ENCODE results near the gene S100A1.

S100A1 gene

DNA sequence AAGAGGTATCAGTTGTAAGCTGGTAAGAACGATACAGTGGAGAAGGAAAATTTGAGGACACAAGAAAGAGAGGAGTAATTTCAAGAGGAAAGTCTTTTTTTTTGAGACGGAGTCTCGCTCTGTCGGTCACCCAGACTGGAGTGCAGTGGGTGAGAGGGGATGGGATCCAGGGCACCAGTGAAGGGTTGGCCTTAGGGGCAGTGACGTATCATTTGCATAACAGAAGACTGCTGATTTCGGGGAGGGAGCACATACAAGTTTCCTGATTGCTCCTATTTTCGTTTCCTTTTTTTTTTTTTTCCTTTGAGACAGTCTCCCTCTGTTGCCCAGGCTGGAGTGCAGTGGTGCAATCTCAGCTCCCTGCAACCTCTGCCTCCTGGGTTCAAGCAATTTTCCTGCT is 5.1 kb upstream of the S100A1 start:
- peaks cover 19% of the 10 kb centered on the region for H3K4me1 ChIP-seq (ENCODE audit: control insufficient read depth, low read depth, low read length)
- H3K27ac ChIP-seq (ENCODE audit: low read length), result no peak overlapping the region
- H3K9ac ChIP-seq (ENCODE audit: low read length), result no peak overlapping the region
- no peak overlapping the region for H3K4me3 ChIP-seq (ENCODE audit: low read length)
- no peaks in the 10 kb centered on the region for H3K27me3 ChIP-seq (ENCODE audit: control insufficient read depth, insufficient read depth, low read length)
- H3K9me3 ChIP-seq (ENCODE audit: control insufficient read depth, low read depth, low read length), result no peaks in the 10 kb centered on the region
- peaks cover 14% of the 10 kb centered on the region for H3K36me3 ChIP-seq (ENCODE audit: control insufficient read depth, low read depth, low read length)

DNA sequence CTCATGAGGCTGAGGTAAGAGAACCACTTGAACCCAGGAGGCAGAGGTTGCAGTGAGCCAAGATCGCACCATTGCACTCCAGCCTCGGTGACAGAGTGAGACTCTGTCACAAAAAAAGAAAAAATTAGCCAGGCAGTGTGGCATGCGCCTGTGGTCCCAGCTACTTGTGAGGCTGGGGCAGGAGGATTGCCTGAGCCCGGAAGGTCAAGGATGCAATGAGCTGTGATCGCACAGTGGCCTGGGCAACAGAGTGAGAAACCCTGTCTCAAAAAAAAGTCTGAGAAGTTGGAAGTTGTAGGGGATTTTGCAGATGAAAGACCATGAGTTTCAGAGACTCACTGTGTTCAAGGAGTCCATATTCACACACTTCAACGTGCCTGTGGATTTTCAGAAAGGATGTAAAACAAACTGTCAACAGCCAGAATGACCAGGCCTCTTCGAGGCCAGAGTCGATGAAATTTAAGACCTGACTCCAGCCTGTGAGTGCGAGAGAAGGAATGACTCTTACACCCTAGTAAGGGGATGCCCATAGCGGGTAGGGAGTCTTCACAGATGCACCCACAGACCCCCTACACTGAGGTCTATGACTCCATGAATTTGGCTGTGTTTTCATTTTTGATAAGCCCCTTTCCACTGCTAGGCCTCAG is 3.1 kb upstream of the S100A1 start:
- Histone ChIP-seq H3K9ac (ENCODE audit: low read length) (no peak overlapping the region), H3K36me3 (ENCODE audit: control insufficient read depth, low read depth, low read length) (peaks cover 9% of the 10 kb centered on the region), H3K9me3 (ENCODE audit: control insufficient read depth, low read depth, low read length) (no peaks in the 10 kb centered on the region), H3K27ac (ENCODE audit: low read length) (no peak overlapping the region), H3K4me1 (ENCODE audit: control insufficient read depth, low read depth, low read length) (peaks cover 19% of the 10 kb centered on the region), H3K27me3 (ENCODE audit: control insufficient read depth, insufficient read depth, low read length) (no peaks in the 10 kb centered on the region), H3K4me3 (ENCODE audit: low read length) (no peak overlapping the region)

- peaks cover 9% of the 10 kb centered on the region for H3K36me3 ChIP-seq (ENCODE audit: control insufficient read depth, low read depth, low read length)
- H3K4me3 ChIP-seq (ENCODE audit: low read length), result peak overlapping the region; percentile 65
- no peaks in the 10 kb centered on the region for H3K27me3 ChIP-seq (ENCODE audit: control insufficient read depth, insufficient read depth, low read length)
- H3K27ac ChIP-seq (ENCODE audit: low read length), result no peak overlapping the region
- peak overlapping the region; percentile 30 for H3K9ac ChIP-seq (ENCODE audit: low read length)
- no peaks in the 10 kb centered on the region for H3K9me3 ChIP-seq (ENCODE audit: control insufficient read depth, low read depth, low read length)
- peaks cover 19% of the 10 kb centered on the region for H3K4me1 ChIP-seq (ENCODE audit: control insufficient read depth, low read depth, low read length)
These were observed 1.7 kb upstream of the S100A1 start for GRCh38 chr1:153626477-153626903.

GRCh38 chr1:153626904-153627714 is 1.1 kb upstream of the S100A1 start, which contains the start of gene S100A13:
Gene S100A13 (minus strand): TSS chr1:153627505. CDS start chr1:153626472, 1,033 bp downstream.
- Histone ChIP-seq H3K4me1 (ENCODE audit: control insufficient read depth, low read depth, low read length) (peaks cover 19% of the 10 kb centered on the region), H3K36me3 (ENCODE audit: control insufficient read depth, low read depth, low read length) (peaks cover 9% of the 10 kb centered on the region)

DNA sequence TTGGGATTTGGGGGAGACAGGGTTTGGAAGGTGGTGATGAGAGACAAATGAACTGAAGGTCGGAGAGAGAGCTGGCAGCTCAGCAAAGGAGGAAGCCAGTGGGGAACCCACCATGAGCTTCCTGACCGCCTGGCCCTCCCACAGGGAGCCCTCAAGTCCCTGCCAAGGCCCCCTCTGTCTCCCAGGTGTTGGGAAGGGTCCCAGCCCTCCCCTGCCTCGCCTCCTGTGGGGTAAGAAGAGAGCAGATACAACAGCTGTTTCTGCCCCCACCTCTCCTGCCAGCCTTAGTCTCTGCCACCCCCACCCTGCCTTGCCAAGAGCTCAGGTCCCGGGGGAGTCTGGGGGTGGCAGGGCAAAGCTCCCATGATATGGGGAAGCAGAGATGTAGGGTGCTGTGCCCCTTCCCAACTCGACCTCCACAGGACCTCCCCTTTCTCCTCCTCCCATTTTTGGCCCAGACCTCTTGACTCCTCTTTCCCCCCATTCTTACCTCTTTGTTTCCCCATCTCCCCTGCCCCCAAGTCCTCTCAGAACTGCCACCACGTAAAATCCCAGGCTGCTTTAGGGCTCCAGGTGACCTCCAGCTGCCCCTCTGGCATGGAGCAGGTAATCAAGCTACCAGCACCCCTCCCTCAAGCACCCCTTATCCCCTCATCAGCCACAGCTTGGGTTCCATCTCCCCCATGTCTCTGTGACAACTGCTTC is 556 bp downstream of the S100A1 start:
- H3K36me3 ChIP-seq (ENCODE audit: control insufficient read depth, low read depth, low read length), result peaks cover 6% of the 10 kb centered on the region
- peaks cover 9% of the 10 kb centered on the region for H3K4me1 ChIP-seq (ENCODE audit: control insufficient read depth, low read depth, low read length)
- no peaks in the 10 kb centered on the region for H3K27me3 ChIP-seq (ENCODE audit: control insufficient read depth, insufficient read depth, low read length)
- H3K4me3 ChIP-seq (ENCODE audit: low read length), result no peak overlapping the region
- no peak overlapping the region for H3K9ac ChIP-seq (ENCODE audit: low read length)
- no peak overlapping the region for H3K27ac ChIP-seq (ENCODE audit: low read length)
- H3K9me3 ChIP-seq (ENCODE audit: control insufficient read depth, low read depth, low read length), result no peaks in the 10 kb centered on the region

More at GRCh38 chr1:153626904-153627714, 1.1 kb upstream of the S100A1 start, which contains the start of gene S100A13:
- H3K9me3 ChIP-seq (ENCODE audit: control insufficient read depth, low read depth, low read length), result no peaks in the 10 kb centered on the region
- no peaks in the 10 kb centered on the region for H3K27me3 ChIP-seq (ENCODE audit: control insufficient read depth, insufficient read depth, low read length)
- peak within 1 kb of the TSS; percentile 30 for H3K9ac ChIP-seq (ENCODE audit: low read length)
- H3K4me3 ChIP-seq (ENCODE audit: low read length), result peak within 1 kb of the TSS; percentile 65
- peak within 1 kb of the TSS; percentile 8 for H3K27ac ChIP-seq (ENCODE audit: low read length)

DNA sequence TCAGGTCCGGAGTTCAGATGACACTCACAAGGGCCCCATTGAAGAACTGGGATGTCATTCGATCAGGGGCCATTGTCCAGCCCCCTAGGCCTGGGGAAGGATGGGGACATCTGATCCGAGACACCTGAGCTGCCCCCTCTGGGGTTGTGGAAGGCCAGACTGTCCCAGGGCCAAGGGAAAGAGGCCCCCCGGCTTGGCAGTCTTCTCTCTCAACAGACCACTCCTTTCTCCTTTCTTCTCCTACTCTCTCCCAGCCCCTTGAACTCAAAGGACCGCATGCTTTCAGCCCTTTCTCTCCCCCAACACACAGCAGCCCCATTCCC is 1.1 kb downstream of the S100A1 start:
- Histone ChIP-seq H3K27me3 (ENCODE audit: control insufficient read depth, insufficient read depth, low read length) (no peaks in the 10 kb centered on the region), H3K9ac (ENCODE audit: low read length) (no peak overlapping the region), H3K36me3 (ENCODE audit: control insufficient read depth, low read depth, low read length) (peaks cover 6% of the 10 kb centered on the region), H3K27ac (ENCODE audit: low read length) (no peak overlapping the region), H3K4me3 (ENCODE audit: low read length) (no peak overlapping the region), H3K4me1 (ENCODE audit: control insufficient read depth, low read depth, low read length) (peaks cover 8% of the 10 kb centered on the region), H3K9me3 (ENCODE audit: control insufficient read depth, low read depth, low read length) (no peaks in the 10 kb centered on the region)

DNA sequence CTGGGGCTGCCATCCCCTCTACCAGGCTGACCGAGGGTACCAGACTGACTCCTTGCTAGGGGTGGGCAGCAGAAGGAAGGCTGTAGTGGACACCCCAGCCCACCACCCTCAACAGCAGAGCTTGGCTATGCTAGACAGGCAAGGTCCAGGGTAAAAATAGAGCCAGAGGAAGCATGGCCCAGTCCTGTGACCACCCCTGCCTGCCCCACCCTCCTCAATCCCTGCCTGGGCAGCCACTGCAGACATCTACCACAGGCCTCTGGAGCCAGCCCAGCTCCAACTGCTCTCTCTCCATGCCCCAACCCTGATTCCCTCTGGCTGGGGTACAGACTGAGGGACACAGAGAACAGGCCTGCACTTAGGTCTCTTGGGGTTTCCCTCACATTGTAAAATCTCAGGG is 1.7 kb downstream of the S100A1 start:
- Histone ChIP-seq H3K36me3 (ENCODE audit: control insufficient read depth, low read depth, low read length) (peaks cover 6% of the 10 kb centered on the region), H3K9me3 (ENCODE audit: control insufficient read depth, low read depth, low read length) (no peaks in the 10 kb centered on the region), H3K9ac (ENCODE audit: low read length) (no peak overlapping the region), H3K27me3 (ENCODE audit: control insufficient read depth, insufficient read depth, low read length) (no peaks in the 10 kb centered on the region), H3K27ac (ENCODE audit: low read length) (no peak overlapping the region), H3K4me3 (ENCODE audit: low read length) (no peak overlapping the region), H3K4me1 (ENCODE audit: control insufficient read depth, low read depth, low read length) (peaks cover 8% of the 10 kb centered on the region)

GRCh38 chr1:153630384-153630783 is 2.1 kb downstream of the S100A1 start:
- Histone ChIP-seq H3K4me1 (ENCODE audit: control insufficient read depth, low read depth, low read length) (peaks cover 8% of the 10 kb centered on the region), H3K27ac (ENCODE audit: low read length) (no peak overlapping the region), H3K36me3 (ENCODE audit: control insufficient read depth, low read depth, low read length) (peaks cover 3% of the 10 kb centered on the region), H3K27me3 (ENCODE audit: control insufficient read depth, insufficient read depth, low read length) (no peaks in the 10 kb centered on the region), H3K9ac (ENCODE audit: low read length) (no peak overlapping the region), H3K4me3 (ENCODE audit: low read length) (no peak overlapping the region), H3K9me3 (ENCODE audit: control insufficient read depth, low read depth, low read length) (no peaks in the 10 kb centered on the region)

- no peak overlapping the region for H3K4me3 ChIP-seq (ENCODE audit: low read length)
- no peak overlapping the region for H3K27ac ChIP-seq (ENCODE audit: low read length)
- H3K9me3 ChIP-seq (ENCODE audit: control insufficient read depth, low read depth, low read length), result no peaks in the 10 kb centered on the region
- H3K36me3 ChIP-seq (ENCODE audit: control insufficient read depth, low read depth, low read length), result peaks cover 7% of the 10 kb centered on the region
- peaks cover 6% of the 10 kb centered on the region for H3K4me1 ChIP-seq (ENCODE audit: control insufficient read depth, low read depth, low read length)
- no peaks in the 10 kb centered on the region for H3K27me3 ChIP-seq (ENCODE audit: control insufficient read depth, insufficient read depth, low read length)
- no peak overlapping the region for H3K9ac ChIP-seq (ENCODE audit: low read length)
These were observed 3.1 kb downstream of the S100A1 start for GRCh38 chr1:153631047-153632022.

GRCh38 chr1:153633161-153633753 is 5.0 kb downstream of the S100A1 start:
- Histone ChIP-seq H3K9ac (ENCODE audit: low read length) (peak overlapping the region; percentile 100), H3K36me3 (ENCODE audit: control insufficient read depth, low read depth, low read length) (peaks cover 26% of the 10 kb centered on the region)

More at GRCh38 chr1:153633161-153633753, 5.0 kb downstream of the S100A1 start:
- Histone ChIP-seq H3K27ac (ENCODE audit: low read length) (no peak overlapping the region), H3K9me3 (ENCODE audit: control insufficient read depth, low read depth, low read length) (no peaks in the 10 kb centered on the region), H3K4me1 (ENCODE audit: control insufficient read depth, low read depth, low read length) (no peaks in the 10 kb centered on the region), H3K4me3 (ENCODE audit: low read length) (peak overlapping the region; percentile 99), H3K27me3 (ENCODE audit: control insufficient read depth, insufficient read depth, low read length) (no peaks in the 10 kb centered on the region)

Measured in iPS-18a (cell line).